ENCODE results near the gene DIO3.

GRCh38 chr14:101600891-101601605 is 39.8 kb downstream of the DIO3 start:
- TF ChIP-seq CTCF (IDR thresholded peaks at IDR 0.05; ENCODE audit: low read length) (no peak), EZH2 (IDR thresholded peaks at IDR 0.05; ENCODE audit: borderline replicate concordance, low read length) (no peak)
